ENCODE results near the gene TNNC1. TPM values are rescaled to one million over a fixed set of nuclear protein-coding genes. Genes with fewer than 3 reads are reported as not detected.

Gene TNNC1
- polyA plus RNA-seq, 1 donor from 2014 or later = 2.2 TPM

DNA sequence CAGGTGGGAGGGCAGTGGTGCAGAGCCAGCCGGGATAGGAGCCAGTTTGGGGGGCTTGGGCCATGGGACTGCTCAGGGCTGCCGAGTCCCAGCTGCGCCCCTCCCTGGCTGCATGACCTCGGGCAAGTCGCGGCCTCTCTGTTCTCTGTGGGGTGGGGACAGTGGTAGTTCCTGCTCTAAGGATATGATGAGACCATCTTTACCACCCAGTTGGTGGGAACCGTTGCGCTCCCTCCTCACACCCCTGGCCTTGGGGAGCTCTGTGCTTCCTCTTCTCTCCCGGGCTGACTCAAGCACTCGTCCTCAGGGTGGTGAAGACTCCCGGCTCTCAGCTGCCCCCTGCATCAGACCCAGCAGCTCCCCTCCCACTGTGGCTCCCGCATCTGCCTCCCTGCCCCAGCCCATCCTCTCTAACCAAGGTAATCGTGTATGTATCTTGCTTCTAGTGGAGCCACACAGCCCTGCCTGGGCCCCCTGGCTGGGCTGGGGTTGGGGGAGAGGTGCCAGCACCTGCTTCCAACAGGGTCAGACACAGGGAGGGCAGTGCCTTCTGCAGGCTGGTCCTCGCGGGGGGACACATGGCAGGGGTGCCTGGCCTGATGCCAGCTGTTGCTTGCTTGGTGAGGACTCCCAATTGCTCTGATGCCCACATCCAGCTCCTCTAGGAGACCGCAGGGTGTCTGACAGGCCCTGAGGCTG is 26.2 kb upstream of the TNNC1 start:
- H3K36me3 ChIP-seq (ENCODE audit: insufficient read depth, low read length) = peaks cover 7% of the 10 kb centered on the region
- H4K20me1 ChIP-seq (ENCODE audit: insufficient read depth) = no peaks in the 10 kb centered on the region
- no peak overlapping the region for H3K4me3 ChIP-seq (ENCODE audit: low read length)
- no peaks in the 10 kb centered on the region for H3K79me2 ChIP-seq (replicated peaks; ENCODE audit: insufficient read depth, low read length)
- TF ChIP-seq, protein P1, sequence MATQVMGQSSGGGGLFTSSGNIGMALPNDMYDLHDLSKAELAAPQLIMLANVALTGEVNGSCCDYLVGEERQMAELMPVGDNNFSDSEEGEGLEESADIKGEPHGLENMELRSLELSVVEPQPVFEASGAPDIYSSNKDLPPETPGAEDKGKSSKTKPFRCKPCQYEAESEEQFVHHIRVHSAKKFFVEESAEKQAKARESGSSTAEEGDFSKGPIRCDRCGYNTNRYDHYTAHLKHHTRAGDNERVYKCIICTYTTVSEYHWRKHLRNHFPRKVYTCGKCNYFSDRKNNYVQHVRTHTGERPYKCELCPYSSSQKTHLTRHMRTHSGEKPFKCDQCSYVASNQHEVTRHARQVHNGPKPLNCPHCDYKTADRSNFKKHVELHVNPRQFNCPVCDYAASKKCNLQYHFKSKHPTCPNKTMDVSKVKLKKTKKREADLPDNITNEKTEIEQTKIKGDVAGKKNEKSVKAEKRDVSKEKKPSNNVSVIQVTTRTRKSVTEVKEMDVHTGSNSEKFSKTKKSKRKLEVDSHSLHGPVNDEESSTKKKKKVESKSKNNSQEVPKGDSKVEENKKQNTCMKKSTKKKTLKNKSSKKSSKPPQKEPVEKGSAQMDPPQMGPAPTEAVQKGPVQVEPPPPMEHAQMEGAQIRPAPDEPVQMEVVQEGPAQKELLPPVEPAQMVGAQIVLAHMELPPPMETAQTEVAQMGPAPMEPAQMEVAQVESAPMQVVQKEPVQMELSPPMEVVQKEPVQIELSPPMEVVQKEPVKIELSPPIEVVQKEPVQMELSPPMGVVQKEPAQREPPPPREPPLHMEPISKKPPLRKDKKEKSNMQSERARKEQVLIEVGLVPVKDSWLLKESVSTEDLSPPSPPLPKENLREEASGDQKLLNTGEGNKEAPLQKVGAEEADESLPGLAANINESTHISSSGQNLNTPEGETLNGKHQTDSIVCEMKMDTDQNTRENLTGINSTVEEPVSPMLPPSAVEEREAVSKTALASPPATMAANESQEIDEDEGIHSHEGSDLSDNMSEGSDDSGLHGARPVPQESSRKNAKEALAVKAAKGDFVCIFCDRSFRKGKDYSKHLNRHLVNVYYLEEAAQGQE (IDR thresholded peaks at IDR 0.05; ENCODE audit: borderline replicate concordance) = no peak
- TF ChIP-seq TAF1 (IDR thresholded peaks at IDR 0.05; ENCODE audit: low read depth) (no peak), RAD21 (conservative IDR thresholded peaks at IDR 0.05) (no peak), SMC3 (conservative IDR thresholded peaks at IDR 0.05; ENCODE audit: poor library complexity) (no peak)
- TF ChIP-seq, protein P2, sequence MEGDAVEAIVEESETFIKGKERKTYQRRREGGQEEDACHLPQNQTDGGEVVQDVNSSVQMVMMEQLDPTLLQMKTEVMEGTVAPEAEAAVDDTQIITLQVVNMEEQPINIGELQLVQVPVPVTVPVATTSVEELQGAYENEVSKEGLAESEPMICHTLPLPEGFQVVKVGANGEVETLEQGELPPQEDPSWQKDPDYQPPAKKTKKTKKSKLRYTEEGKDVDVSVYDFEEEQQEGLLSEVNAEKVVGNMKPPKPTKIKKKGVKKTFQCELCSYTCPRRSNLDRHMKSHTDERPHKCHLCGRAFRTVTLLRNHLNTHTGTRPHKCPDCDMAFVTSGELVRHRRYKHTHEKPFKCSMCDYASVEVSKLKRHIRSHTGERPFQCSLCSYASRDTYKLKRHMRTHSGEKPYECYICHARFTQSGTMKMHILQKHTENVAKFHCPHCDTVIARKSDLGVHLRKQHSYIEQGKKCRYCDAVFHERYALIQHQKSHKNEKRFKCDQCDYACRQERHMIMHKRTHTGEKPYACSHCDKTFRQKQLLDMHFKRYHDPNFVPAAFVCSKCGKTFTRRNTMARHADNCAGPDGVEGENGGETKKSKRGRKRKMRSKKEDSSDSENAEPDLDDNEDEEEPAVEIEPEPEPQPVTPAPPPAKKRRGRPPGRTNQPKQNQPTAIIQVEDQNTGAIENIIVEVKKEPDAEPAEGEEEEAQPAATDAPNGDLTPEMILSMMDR (IDR thresholded peaks at IDR 0.05; ENCODE audit: poor library complexity, severe bottlenecking) = no peak
- H3K4me2 ChIP-seq (ENCODE audit: low read length) = no peak overlapping the region
- no peaks in the 10 kb centered on the region for H3F3A ChIP-seq (ENCODE audit: insufficient read depth, low read length, poor library complexity, severe bottlenecking)
- no peaks in the 10 kb centered on the region for H3K27me3 ChIP-seq (ENCODE audit: insufficient read depth, low read depth, low read length)
- no peak overlapping the region for H2AFZ ChIP-seq (ENCODE audit: low read depth, low read length)
- H3K27ac ChIP-seq (ENCODE audit: low read length) = no peak overlapping the region
- no peaks in the 10 kb centered on the region for H3K9me3 ChIP-seq (ENCODE audit: low read length)
- H3K9me2 ChIP-seq (ENCODE audit: insufficient read depth, low read length) = no peaks in the 10 kb centered on the region
- no peak overlapping the region for H3K9ac ChIP-seq (ENCODE audit: low read length)

DNA sequence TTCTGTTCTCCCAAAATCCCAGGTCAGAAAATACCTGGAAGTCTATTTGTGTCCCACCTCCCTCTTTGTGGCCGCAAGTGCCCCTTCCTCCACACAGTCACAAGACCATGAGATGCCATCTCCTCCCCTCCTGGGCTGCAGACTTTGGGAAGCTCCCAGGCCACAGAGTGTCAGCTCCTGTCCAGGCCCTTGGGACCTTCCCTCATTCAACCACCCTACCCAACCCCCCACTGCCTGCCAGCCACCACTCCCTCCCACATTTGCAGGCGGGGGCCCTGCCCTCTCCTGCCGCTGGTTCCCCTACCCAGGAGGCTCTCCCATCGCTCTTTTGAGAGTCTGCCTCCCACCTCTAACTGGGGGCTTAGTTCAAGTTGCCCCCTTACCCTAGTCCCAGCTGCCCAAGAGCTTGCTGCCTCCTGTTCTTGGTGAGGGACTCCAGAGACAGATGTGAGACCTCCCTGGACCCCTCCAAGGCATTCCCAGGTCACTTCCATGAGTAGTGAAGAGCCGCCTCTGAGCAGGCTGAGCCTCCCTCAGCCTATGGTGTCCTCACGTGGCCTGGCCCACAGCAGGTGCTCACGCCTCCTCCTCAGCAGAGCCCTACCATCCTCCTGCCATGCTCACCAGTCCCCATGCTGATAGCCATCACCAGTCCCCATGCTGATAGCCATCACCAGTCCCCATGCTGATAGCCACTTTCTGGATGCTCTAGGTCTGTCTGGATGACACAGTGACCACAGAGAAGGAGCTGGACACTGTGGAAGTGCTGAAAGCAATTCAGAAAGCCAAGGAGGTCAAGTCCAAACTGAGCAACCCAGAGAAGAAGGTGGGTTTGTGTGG is 25.4 kb upstream of the TNNC1 start:
- Histone ChIP-seq H3K36me3 (ENCODE audit: insufficient read depth, low read length) (peaks cover 7% of the 10 kb centered on the region), H3F3A (ENCODE audit: insufficient read depth, low read length, poor library complexity, severe bottlenecking) (no peaks in the 10 kb centered on the region), H4K20me1 (ENCODE audit: insufficient read depth) (no peaks in the 10 kb centered on the region), H3K27ac (ENCODE audit: low read length) (no peak overlapping the region), H3K9ac (ENCODE audit: low read length) (no peak overlapping the region), H3K4me3 (ENCODE audit: low read length) (no peak overlapping the region), H3K9me3 (ENCODE audit: low read length) (no peaks in the 10 kb centered on the region), H3K79me2 (replicated peaks; ENCODE audit: insufficient read depth, low read length) (no peaks in the 10 kb centered on the region), H3K9me2 (ENCODE audit: insufficient read depth, low read length) (no peaks in the 10 kb centered on the region), H3K4me2 (ENCODE audit: low read length) (no peak overlapping the region), H3K27me3 (ENCODE audit: insufficient read depth, low read depth, low read length) (no peaks in the 10 kb centered on the region), H2AFZ (ENCODE audit: low read depth, low read length) (no peak overlapping the region)
- no peak for TF ChIP-seq EZH2 (IDR thresholded peaks at IDR 0.05; ENCODE audit: borderline replicate concordance, insufficient read depth, low read length, poor library complexity, severe bottlenecking)
- no peak for TF ChIP-seq TAF1 (IDR thresholded peaks at IDR 0.05; ENCODE audit: low read depth)
- no peak for TF ChIP-seq SMC3 (conservative IDR thresholded peaks at IDR 0.05; ENCODE audit: poor library complexity)
- TF ChIP-seq MXI1 (conservative IDR thresholded peaks at IDR 0.05; ENCODE audit: poor library complexity, severe bottlenecking) = no peak
- no peak for TF ChIP-seq POLR2AphosphoS5 (IDR thresholded peaks at IDR 0.05)
- TF ChIP-seq, protein P2 (IDR thresholded peaks at IDR 0.05; ENCODE audit: poor library complexity, severe bottlenecking) = no peak
- TF ChIP-seq EP300 (conservative IDR thresholded peaks at IDR 0.05; ENCODE audit: poor library complexity, severe bottlenecking) = no peak
- TF ChIP-seq RAD21 (conservative IDR thresholded peaks at IDR 0.05) = no peak
- TF ChIP-seq, protein P1 (IDR thresholded peaks at IDR 0.05; ENCODE audit: borderline replicate concordance) = no peak

Data from neural cell (in vitro differentiated cells).